KMS-11 (cell line): ENCODE results near the gene CNTN3.

Source experiments
- H2AFZ ChIP-seq: fragments of 200-600 bp; sonication (generic); 2 replicates; pipeline ENCODE4 v1.6.1; 2016; ENCODE audit warnings: antibody characterized with exemption, mixed run types, low read depth
- H3K27ac ChIP-seq: fragments of 200-600 bp; sonication (generic); 2 replicates; pipeline ENCODE4 v1.6.1; 2016; ENCODE audit warnings: mild to moderate bottlenecking, mixed run types
- H3K27me3 ChIP-seq: fragments of 200-600 bp; sonication (generic); 2 replicates; pipeline ENCODE4 v1.6.1; 2017; ENCODE audit warnings: mild to moderate bottlenecking, low read depth, mixed run types, moderate library complexity; ENCODE audit not compliant: insufficient read depth
- H3K36me3 ChIP-seq: fragments of 200-600 bp; sonication (generic); 2 replicates; pipeline ENCODE4 v1.6.1; 2017; ENCODE audit warnings: mild to moderate bottlenecking, mixed run types; ENCODE audit not compliant: insufficient read depth
- H3K4me1 ChIP-seq: fragments of 200-600 bp; sonication (generic); 2 replicates; pipeline ENCODE4 v1.6.1; 2016; ENCODE audit warnings: mild to moderate bottlenecking, low read depth, mixed run types; ENCODE audit not compliant: poor library complexity, severe bottlenecking
- H3K4me2 ChIP-seq: fragments of 200-600 bp; sonication (generic); 2 replicates; pipeline ENCODE4 v1.7.0; 2016; ENCODE audit warnings: mild to moderate bottlenecking, mixed run types
- H3K4me3 ChIP-seq: fragments of 200-600 bp; sonication (generic); IDR thresholded peaks from 2 replicates; pipeline ENCODE4 v1.6.1; 2017; ENCODE audit warnings: low read depth, low read length, mixed read lengths; ENCODE audit not compliant: insufficient read depth
- H3K79me2 ChIP-seq: fragments of 200-600 bp; sonication (generic); 2 replicates; pipeline ENCODE4 v1.6.1; 2016; ENCODE audit warnings: low read depth, mixed run types; ENCODE audit not compliant: insufficient read depth
- H3K9ac ChIP-seq: fragments of 200-600 bp; sonication (generic); 2 replicates; pipeline ENCODE4 v1.6.1; 2016; ENCODE audit warnings: mild to moderate bottlenecking, mixed run types
- H4K20me1 ChIP-seq: fragments of 200-600 bp; sonication (generic); 2 replicates; pipeline ENCODE4 v1.6.1; 2016; ENCODE audit warnings: mild to moderate bottlenecking, mixed run types; ENCODE audit not compliant: insufficient read depth
- CTCF ChIP-seq: fragments of 200-600 bp; sonication (generic); conservative IDR thresholded peaks from 2 replicates; pipeline ENCODE4 v1.6.1; 2017; ENCODE audit warnings: low read depth, mild to moderate bottlenecking, antibody characterized with exemption, low read length, moderate library complexity, mixed read lengths

The CNTN3 gene

DNA sequence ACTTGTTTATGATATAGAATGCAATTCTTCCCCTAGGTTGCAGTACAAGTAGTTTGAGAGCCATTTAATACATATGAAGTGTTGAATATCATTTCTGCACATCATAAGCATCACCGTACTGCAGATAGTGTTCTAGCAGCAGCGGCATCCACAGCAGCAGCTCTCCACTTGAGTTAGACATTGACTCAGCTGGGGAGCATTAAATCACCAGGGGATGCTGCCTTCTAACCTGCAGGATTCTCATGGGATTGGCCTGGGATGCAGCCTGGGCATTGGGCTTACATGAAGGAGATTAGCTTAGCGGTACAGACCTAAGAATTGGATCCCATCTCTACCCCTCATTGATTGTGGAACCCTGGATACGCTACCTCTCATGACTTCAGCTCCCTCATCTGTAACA is 43.3 kb downstream of the CNTN3 start:
- Histone ChIP-seq H3K4me2 (no peak overlapping the region), H3K4me1 (no peaks in the 10 kb centered on the region), H3K9ac (no peak overlapping the region), H3K79me2 (no peaks in the 10 kb centered on the region), H3K4me3 (no peak overlapping the region), H3K36me3 (no peaks in the 10 kb centered on the region), H3K27me3 (no peaks in the 10 kb centered on the region), H3K27ac (no peak overlapping the region), H2AFZ (no peak overlapping the region), H4K20me1 (no peaks in the 10 kb centered on the region)
- TF ChIP-seq CTCF: no peak
